Gastroesophageal sphincter (tissue), 3 donors: ENCODE data around the gene CMC1.

Source experiments
- CTCF ChIP-seq, 4 experiments: fragments of 200-600 bp in 2 of 4; fragments of 450-650 bp in 2 of 4; sonication (generic) in 1 of 4; IDR thresholded peaks; one replicate each; pipeline ENCODE4 v1.5.1; 2017 to 2019; ENCODE audit warnings: antibody characterized with exemption in 4 of 4, mild to moderate bottlenecking in 2 of 4, moderate library complexity in 2 of 4
- EP300 ChIP-seq: sonication (generic); formaldehyde crosslinking; IDR thresholded peaks from one replicate; pipeline ENCODE4 v1.6.1; 2017; ENCODE audit warnings: antibody characterized with exemption, mild to moderate bottlenecking
- POLR2A ChIP-seq, 2 donors: fragments of 450-650 bp; IDR thresholded peaks; one replicate each; pipeline ENCODE4 v1.6.1; 2017; ENCODE audit warnings: antibody characterized with exemption in 2 of 2, mild to moderate bottlenecking in 2 of 2, moderate library complexity in 1 of 2
- POLR2AphosphoS5 ChIP-seq: sonication (generic); formaldehyde crosslinking; IDR thresholded peaks from one replicate; pipeline ENCODE4 v1.6.1; 2017; ENCODE audit warnings: antibody characterized with exemption

GRCh38 chr3:28348629-28349468, 107.4 kb downstream of the CMC1 start, which contains the start of the genes AZI2 and ZCWPW2:
- peak in 1 of 4 experiments; percentile 33 for TF ChIP-seq CTCF (IDR thresholded peaks at IDR 0.05)
- TF ChIP-seq POLR2AphosphoS5: peak; percentile 79
- peak; percentile 59 to 64 for TF ChIP-seq POLR2A (IDR thresholded peaks at IDR 0.05)
- no peak for TF ChIP-seq EP300
